PC-3 (cell line): ENCODE data around the gene CALML6.

Experiments
- EZH2 ChIP-seq: fragments of 300-600 bp; sonication (generic); IDR thresholded peaks from one replicate; pipeline ENCODE4 v1.6.1; 2017; ENCODE audit warnings: antibody characterized with exemption, mild to moderate bottlenecking, low read length; ENCODE audit not compliant: unreplicated experiment
- EZH2phosphoT487 ChIP-seq: fragments of 300-600 bp; sonication (generic); IDR thresholded peaks from 2 replicates; pipeline ENCODE4 v1.6.1; 2018; ENCODE audit warnings: mild to moderate bottlenecking, antibody characterized with exemption, low read length, borderline replicate concordance
- TF ChIP-seq, protein P1 (sequence below): fragments of 300-600 bp; sonication (generic); conservative IDR thresholded peaks from 2 replicates; pipeline ENCODE4 v1.5.1; 2017; ENCODE audit warnings: antibody characterized with exemption, low read depth, mild to moderate bottlenecking, low read length

DNA sequence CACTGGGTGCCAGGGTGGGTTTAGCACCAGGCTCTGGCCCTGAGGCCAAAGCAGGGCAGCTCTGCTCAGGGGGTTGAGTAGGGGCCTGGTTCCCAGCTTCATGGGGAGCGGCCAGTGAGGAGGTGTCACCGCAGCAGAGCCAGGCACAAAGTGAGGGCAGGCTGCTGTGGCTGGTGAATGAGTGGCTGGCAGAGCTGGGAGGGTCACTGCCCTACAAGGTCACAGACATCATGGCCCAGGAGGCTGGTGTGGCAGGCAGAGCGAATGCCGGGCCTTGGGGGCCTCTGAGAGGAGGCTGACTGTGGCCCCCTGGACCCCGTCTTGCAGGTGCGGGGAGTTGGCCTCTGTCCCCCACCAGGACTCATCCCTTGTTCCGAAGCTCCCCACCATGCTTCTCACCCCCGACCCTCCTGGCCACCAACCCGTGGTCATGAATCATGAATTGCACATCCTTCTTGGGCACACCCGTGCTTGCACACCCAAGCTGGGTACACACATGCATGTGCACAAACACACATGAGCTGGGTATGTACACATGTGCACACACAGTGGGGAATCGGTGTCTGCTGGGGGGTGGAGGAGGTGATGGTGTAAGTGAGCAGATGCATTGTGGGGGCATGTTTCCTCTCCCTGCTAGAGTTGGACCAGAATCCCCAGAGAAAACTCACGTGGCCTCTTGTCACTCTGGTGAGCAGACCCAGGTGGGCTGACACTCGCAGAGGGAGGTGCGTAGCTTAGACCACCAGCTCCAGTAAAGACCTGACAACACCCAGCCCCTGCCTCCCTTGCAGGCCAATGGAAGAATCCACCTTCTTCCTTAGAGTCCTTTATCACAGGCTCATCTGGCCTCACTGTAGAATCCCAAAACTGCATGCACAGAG lies 19.4 kb upstream of the CALML6 start:
- TF ChIP-seq, protein P1, sequence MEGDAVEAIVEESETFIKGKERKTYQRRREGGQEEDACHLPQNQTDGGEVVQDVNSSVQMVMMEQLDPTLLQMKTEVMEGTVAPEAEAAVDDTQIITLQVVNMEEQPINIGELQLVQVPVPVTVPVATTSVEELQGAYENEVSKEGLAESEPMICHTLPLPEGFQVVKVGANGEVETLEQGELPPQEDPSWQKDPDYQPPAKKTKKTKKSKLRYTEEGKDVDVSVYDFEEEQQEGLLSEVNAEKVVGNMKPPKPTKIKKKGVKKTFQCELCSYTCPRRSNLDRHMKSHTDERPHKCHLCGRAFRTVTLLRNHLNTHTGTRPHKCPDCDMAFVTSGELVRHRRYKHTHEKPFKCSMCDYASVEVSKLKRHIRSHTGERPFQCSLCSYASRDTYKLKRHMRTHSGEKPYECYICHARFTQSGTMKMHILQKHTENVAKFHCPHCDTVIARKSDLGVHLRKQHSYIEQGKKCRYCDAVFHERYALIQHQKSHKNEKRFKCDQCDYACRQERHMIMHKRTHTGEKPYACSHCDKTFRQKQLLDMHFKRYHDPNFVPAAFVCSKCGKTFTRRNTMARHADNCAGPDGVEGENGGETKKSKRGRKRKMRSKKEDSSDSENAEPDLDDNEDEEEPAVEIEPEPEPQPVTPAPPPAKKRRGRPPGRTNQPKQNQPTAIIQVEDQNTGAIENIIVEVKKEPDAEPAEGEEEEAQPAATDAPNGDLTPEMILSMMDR = no peak
- TF ChIP-seq EZH2 (no peak), EZH2phosphoT487 (no peak)
